SK-N-SH (cell line): ENCODE results near the gene DDRGK1.

ENCODE experiments used
- EP300 ChIP-seq, 2 experiments: IDR thresholded peaks; 2 replicates each; pipeline versions ENCODE4 v1.4.0 to v1.6.1; 2012; ENCODE audit warnings: borderline replicate concordance in 1 of 2, low read depth in 1 of 2, low read length in 1 of 2
- EZH2phosphoT487 ChIP-seq: fragments of 200-600 bp; sonication (generic); IDR thresholded peaks from 2 replicates; pipeline ENCODE4 v1.6.1; 2017; ENCODE audit warnings: low read depth, mixed run types, mild to moderate bottlenecking, antibody characterized with exemption, moderate library complexity, borderline replicate concordance
- FOXJ3 ChIP-seq: sonication (generic); formaldehyde crosslinking; IDR thresholded peaks from 2 replicates; pipeline ENCODE4 v1.5.1; 2020; ENCODE audit warnings: mild to moderate bottlenecking, missing genetic modification reagents
- JUND ChIP-seq: IDR thresholded peaks from 2 replicates; pipeline ENCODE4 v1.4.0; 2012
- MXI1 ChIP-seq: IDR thresholded peaks from 2 replicates; pipeline ENCODE4 v1.6.1; 2012; ENCODE audit warnings: mild to moderate bottlenecking, low read depth, low read length, improper control_type of control experiment
- RAD21 ChIP-seq: IDR thresholded peaks from 2 replicates; pipeline ENCODE4 v1.6.1; 2012; ENCODE audit warnings: mild to moderate bottlenecking, low read length
- SMC3 ChIP-seq: IDR thresholded peaks from 2 replicates; pipeline ENCODE4 v1.6.1; 2012; ENCODE audit warnings: low read depth, low read length, improper control_type of control experiment
- TCF12 ChIP-seq: IDR thresholded peaks from 2 replicates; pipeline ENCODE4 v1.4.0; 2012
- YY1 ChIP-seq: IDR thresholded peaks from 2 replicates; pipeline ENCODE4 v1.4.0; 2012; ENCODE audit warnings: low read depth, mild to moderate bottlenecking
- TF ChIP-seq, protein P1 (sequence below): IDR thresholded peaks from 2 replicates; pipeline ENCODE4; 2012
- TF ChIP-seq, protein P2 (sequence below): fragments of 200-600 bp; sonication (generic); IDR thresholded peaks from 2 replicates; pipeline ENCODE4 v1.6.1; 2017; ENCODE audit warnings: antibody characterized with exemption, mild to moderate bottlenecking, moderate library complexity
- TF ChIP-seq, protein P3 (sequence below): IDR thresholded peaks from 2 replicates; pipeline ENCODE4 v1.4.0; 2012; ENCODE audit warnings: low read depth
- TF ChIP-seq, protein P4 (sequence below): IDR thresholded peaks from 2 replicates; pipeline ENCODE4 v1.4.0; 2012; ENCODE audit warnings: low read depth, borderline replicate concordance

DNA sequence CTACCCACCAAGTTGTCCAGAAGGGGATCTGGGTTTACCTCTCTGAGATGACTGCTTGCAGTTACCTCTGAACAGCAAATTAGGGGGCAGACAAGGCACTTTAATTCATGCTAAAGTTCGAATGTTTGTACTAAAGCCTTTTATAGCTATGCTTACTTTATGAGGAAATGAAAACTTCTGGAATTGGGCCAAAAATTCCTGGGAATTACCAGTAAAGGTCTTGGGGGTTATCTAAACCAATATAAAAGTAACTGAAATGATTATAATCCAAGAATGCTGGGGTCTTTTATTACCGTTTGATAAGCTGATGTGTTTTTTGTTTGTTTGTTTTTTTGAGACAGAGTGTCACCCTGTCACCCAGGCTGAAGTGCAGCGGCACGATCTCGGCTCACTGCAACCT, 23.2 kb downstream of the DDRGK1 start:
- TF ChIP-seq, protein P1, sequence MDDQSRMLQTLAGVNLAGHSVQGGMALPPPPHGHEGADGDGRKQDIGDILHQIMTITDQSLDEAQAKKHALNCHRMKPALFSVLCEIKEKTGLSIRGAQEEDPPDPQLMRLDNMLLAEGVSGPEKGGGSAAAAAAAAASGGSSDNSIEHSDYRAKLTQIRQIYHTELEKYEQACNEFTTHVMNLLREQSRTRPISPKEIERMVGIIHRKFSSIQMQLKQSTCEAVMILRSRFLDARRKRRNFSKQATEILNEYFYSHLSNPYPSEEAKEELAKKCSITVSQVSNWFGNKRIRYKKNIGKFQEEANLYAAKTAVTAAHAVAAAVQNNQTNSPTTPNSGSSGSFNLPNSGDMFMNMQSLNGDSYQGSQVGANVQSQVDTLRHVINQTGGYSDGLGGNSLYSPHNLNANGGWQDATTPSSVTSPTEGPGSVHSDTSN = no peak
- TF ChIP-seq, protein P2, sequence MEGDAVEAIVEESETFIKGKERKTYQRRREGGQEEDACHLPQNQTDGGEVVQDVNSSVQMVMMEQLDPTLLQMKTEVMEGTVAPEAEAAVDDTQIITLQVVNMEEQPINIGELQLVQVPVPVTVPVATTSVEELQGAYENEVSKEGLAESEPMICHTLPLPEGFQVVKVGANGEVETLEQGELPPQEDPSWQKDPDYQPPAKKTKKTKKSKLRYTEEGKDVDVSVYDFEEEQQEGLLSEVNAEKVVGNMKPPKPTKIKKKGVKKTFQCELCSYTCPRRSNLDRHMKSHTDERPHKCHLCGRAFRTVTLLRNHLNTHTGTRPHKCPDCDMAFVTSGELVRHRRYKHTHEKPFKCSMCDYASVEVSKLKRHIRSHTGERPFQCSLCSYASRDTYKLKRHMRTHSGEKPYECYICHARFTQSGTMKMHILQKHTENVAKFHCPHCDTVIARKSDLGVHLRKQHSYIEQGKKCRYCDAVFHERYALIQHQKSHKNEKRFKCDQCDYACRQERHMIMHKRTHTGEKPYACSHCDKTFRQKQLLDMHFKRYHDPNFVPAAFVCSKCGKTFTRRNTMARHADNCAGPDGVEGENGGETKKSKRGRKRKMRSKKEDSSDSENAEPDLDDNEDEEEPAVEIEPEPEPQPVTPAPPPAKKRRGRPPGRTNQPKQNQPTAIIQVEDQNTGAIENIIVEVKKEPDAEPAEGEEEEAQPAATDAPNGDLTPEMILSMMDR = no peak
- TF ChIP-seq, protein P3, sequence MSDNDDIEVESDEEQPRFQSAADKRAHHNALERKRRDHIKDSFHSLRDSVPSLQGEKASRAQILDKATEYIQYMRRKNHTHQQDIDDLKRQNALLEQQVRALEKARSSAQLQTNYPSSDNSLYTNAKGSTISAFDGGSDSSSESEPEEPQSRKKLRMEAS = no peak
- no peak for TF ChIP-seq RAD21
- no peak for TF ChIP-seq FOXJ3 (CRISPR knock-in tag)
- no peak for TF ChIP-seq MXI1
- TF ChIP-seq, protein P4, sequence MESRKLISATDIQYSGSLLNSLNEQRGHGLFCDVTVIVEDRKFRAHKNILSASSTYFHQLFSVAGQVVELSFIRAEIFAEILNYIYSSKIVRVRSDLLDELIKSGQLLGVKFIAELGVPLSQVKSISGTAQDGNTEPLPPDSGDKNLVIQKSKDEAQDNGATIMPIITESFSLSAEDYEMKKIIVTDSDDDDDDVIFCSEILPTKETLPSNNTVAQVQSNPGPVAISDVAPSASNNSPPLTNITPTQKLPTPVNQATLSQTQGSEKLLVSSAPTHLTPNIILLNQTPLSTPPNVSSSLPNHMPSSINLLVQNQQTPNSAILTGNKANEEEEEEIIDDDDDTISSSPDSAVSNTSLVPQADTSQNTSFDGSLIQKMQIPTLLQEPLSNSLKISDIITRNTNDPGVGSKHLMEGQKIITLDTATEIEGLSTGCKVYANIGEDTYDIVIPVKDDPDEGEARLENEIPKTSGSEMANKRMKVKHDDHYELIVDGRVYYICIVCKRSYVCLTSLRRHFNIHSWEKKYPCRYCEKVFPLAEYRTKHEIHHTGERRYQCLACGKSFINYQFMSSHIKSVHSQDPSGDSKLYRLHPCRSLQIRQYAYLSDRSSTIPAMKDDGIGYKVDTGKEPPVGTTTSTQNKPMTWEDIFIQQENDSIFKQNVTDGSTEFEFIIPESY = no peak
- TF ChIP-seq SMC3 = no peak
- no peak for TF ChIP-seq TCF12
- no peak for TF ChIP-seq JUND
- no peak for TF ChIP-seq EZH2phosphoT487
- no peak for TF ChIP-seq YY1
- no peak for TF ChIP-seq EP300 (IDR thresholded peaks at IDR 0.05; ENCODE audit: borderline replicate concordance in 1 of 2, low read depth in 1 of 2, low read length in 1 of 2)
